HG03196 (cell line): ENCODE results near the gene RTN4R.

Experiments
- ATAC-seq: cut with Tn5 transposase; IDR thresholded peaks from one replicate; pipeline ENCODE4 v1.9.1; 2021; ENCODE audit not compliant: unreplicated experiment

The RTN4R gene

GRCh38 chr22:20218987-20219386 lies 49.1 kb downstream of the RTN4R start:
- no peak for ATAC-seq

GRCh38 chr22:20218326-20218872 lies 49.7 kb downstream of the RTN4R start:
- no peak for ATAC-seq

- ATAC-seq, result no peak
These were observed 50.6 kb downstream of the RTN4R start for GRCh38 chr22:20217563-20217962.

- ATAC-seq, result no peak
These were observed 51.1 kb downstream of the RTN4R start for GRCh38 chr22:20216863-20217499.

- no peak for ATAC-seq
These were observed 52.4 kb downstream of the RTN4R start for GRCh38 chr22:20215742-20216141.

GRCh38 chr22:20214853-20215252 lies 53.3 kb downstream of the RTN4R start:
- no peak for ATAC-seq

- no peak for ATAC-seq
These were observed 54.0 kb downstream of the RTN4R start for GRCh38 chr22:20213833-20214708.

- no peak for ATAC-seq
These were observed 55.1 kb downstream of the RTN4R start for GRCh38 chr22:20212754-20213699.

- ATAC-seq, result no peak
These were observed 55.9 kb downstream of the RTN4R start for GRCh38 chr22:20211997-20212753.

- no peak for ATAC-seq
These were observed 56.6 kb downstream of the RTN4R start for GRCh38 chr22:20211409-20211996.

- no peak for ATAC-seq
These were observed 57.6 kb downstream of the RTN4R start for GRCh38 chr22:20210473-20211059.

- no peak for ATAC-seq
These were observed 58.3 kb downstream of the RTN4R start for GRCh38 chr22:20209761-20210250.

GRCh38 chr22:20208713-20209310 lies 59.3 kb downstream of the RTN4R start:
- ATAC-seq, result no peak

GRCh38 chr22:20207277-20208025 lies 60.7 kb downstream of the RTN4R start:
- ATAC-seq, result no peak

GRCh38 chr22:20206709-20207215 lies 61.4 kb downstream of the RTN4R start:
- no peak for ATAC-seq

- ATAC-seq, result no peak
These were observed 62.0 kb downstream of the RTN4R start for GRCh38 chr22:20205964-20206708.

- no peak for ATAC-seq
These were observed 62.6 kb downstream of the RTN4R start for GRCh38 chr22:20205464-20205963.
